Loucy (cell line): ENCODE measurements around the gene ARMC3.

Experiments
- EZH2phosphoT487 ChIP-seq: fragments of 200-600 bp; IDR thresholded peaks from 2 replicates; pipeline ENCODE4 v1.6.1; 2018; ENCODE audit warnings: antibody characterized with exemption, mild to moderate bottlenecking, moderate library complexity, borderline replicate concordance
- TF ChIP-seq, protein P1 (sequence below): fragments of 200-600 bp; sonication (generic); conservative IDR thresholded peaks from 2 replicates; pipeline ENCODE4 v1.5.1; 2014; ENCODE audit warnings: mild to moderate bottlenecking, antibody characterized with exemption, low read length

DNA sequence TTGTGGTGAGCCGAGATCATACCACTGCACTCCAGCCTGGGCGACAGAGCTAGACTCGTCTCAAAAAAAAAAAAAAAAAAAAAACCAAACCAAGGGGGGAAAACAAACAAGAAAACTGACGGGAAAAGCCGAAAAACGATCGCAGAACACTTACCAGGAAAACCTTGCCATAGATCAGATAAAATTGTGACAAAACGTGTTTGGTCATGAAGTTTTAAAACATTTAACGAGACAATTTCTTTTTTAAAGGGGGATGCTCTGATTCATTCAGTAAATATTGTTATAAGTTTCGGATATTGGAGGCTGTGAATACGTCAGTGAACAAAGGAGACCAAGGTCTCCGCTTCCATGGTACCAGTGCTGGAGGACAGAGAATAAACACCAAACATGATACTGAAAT, 77.3 kb downstream of the ARMC3 start:
- TF ChIP-seq, protein P1, sequence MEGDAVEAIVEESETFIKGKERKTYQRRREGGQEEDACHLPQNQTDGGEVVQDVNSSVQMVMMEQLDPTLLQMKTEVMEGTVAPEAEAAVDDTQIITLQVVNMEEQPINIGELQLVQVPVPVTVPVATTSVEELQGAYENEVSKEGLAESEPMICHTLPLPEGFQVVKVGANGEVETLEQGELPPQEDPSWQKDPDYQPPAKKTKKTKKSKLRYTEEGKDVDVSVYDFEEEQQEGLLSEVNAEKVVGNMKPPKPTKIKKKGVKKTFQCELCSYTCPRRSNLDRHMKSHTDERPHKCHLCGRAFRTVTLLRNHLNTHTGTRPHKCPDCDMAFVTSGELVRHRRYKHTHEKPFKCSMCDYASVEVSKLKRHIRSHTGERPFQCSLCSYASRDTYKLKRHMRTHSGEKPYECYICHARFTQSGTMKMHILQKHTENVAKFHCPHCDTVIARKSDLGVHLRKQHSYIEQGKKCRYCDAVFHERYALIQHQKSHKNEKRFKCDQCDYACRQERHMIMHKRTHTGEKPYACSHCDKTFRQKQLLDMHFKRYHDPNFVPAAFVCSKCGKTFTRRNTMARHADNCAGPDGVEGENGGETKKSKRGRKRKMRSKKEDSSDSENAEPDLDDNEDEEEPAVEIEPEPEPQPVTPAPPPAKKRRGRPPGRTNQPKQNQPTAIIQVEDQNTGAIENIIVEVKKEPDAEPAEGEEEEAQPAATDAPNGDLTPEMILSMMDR, result no peak
- no peak for TF ChIP-seq EZH2phosphoT487
